Subcutaneous adipose tissue (tissue), 4 donors: ENCODE data around the gene GALR3. TPM values are rescaled to one million over a fixed set of nuclear protein-coding genes. Genes with fewer than 3 reads are reported as not detected.

Experiments used
- CTCF ChIP-seq: fragments of 450-650 bp; IDR thresholded peaks from one replicate; pipeline ENCODE4 v1.5.1; 2016; ENCODE audit warnings: low read depth, mild to moderate bottlenecking, control low read depth, antibody characterized with exemption, moderate library complexity
- total RNA-seq, 4 donors: library from RNA; depleted of rRNA; stranded (reverse); fragments of >200 nt; gene quantifications; one replicate each; pipeline ENCODE4 v1.1.0, GENCODE V29; 2016

Gene GALR3
- total RNA-seq, 4 donors from 2014 or later = not detected

DNA sequence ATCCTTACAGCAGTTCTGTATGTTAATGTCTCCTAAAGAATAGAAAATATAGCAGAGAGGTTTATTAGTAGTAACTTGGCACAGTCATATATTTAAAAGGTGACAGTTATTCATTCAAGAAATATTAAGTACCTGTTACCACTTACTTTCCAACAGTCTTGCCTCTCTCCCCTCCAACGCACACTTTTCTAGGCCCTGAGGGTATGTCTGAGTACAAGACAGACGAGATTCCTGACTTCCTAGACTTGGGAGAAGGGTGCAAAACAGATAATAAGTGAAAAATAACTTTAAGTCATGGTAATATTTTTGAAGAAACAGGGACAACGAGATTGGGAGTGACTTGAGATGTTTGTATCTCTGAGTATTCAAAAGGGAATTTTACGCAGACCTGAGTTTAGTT, 27.6 kb downstream of the GALR3 start:
- no peak for TF ChIP-seq CTCF

DNA sequence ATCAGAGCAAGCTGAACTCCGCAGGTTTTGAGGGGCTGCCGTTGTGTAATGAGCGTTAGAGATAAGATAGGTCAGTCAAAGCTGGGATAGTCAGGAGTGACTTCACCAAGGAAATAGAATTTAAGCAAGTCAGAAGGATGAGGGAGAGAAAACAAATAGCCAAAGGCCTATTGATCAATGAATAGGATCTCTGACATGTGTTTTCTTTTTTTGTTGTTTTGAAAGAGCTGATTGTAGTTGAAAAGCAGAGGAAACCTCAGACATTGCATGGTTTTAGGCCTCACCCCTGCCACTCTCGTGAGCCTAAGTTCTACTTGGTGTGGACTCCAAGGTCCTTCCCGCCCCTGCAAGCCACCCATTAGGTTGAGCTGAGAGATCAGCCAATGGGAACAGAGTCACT, 29.2 kb downstream of the GALR3 start:
- TF ChIP-seq CTCF = no peak

GRCh38 chr22:37854946-37855345, 31.8 kb downstream of the GALR3 start:
- TF ChIP-seq CTCF = no peak

DNA sequence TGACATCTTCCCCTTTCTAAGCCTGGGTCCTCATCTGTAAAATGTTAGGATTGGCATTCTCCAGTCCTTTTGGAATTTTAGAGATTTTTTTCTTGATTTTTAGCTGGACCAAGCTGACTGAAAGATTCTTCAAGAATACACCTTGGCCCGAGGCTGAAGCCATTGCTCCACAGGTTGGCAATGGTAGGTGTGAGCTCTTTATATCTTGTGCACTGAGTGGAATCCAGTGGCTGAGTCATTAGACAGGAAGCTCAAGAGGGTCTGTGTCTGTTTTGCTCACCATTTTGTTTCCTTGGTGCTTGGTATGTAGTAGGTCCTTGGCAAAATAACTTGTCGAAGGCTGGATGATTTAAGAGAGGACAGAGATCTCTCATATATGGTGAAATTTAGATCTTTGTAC, 32.3 kb downstream of the GALR3 start:
- no peak for TF ChIP-seq CTCF

- TF ChIP-seq CTCF = no peak
These were observed 37.7 kb downstream of the GALR3 start for GRCh38 chr22:37860796-37861421.

GRCh38 chr22:37862570-37863325, 39.6 kb downstream of the GALR3 start:
- TF ChIP-seq CTCF = no peak

GRCh38 chr22:37865510-37865909, 42.3 kb downstream of the GALR3 start:
- TF ChIP-seq CTCF = no peak
